Activated CD4-positive, alpha-beta T cell treated with anti-CD3 and anti-CD28 coated beads for 4 hours (primary cell): ENCODE results near the gene PLCB3.
A peak's percentile ranks its signal among the peaks of the same experiment; 100 is the strongest.

ENCODE experiments used
- DNase-seq, 2 donors: peaks; one replicate each; pipeline ENCODE4 v3.0.0-alpha.2; 2020

PLCB3 gene

DNA sequence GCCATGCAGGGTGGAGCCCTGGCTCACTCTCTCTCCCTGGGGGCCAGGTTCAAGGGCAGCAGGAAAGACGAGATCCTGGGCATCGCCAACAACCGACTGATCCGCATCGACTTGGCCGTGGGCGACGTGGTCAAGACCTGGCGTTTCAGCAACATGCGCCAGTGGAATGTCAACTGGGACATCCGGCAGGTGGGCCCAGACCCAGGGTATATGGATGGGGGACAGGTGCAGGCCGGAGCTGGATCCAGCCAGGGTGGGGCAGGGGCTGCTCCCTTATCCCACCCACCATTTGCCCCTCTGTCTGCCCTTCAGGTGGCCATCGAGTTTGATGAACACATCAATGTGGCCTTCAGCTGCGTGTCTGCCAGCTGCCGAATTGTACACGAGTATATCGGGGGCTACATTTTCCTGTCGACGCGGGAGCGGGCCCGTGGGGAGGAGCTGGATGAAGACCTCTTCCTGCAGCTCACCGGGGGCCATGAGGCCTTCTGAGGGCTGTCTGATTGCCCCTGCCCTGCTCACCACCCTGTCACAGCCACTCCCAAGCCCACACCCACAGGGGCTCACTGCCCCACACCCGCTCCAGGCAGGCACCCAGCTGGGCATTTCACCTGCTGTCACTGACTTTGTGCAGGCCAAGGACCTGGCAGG, 28.2 kb upstream of the PLCB3 start:
- DNase-seq, result no peak

DNA sequence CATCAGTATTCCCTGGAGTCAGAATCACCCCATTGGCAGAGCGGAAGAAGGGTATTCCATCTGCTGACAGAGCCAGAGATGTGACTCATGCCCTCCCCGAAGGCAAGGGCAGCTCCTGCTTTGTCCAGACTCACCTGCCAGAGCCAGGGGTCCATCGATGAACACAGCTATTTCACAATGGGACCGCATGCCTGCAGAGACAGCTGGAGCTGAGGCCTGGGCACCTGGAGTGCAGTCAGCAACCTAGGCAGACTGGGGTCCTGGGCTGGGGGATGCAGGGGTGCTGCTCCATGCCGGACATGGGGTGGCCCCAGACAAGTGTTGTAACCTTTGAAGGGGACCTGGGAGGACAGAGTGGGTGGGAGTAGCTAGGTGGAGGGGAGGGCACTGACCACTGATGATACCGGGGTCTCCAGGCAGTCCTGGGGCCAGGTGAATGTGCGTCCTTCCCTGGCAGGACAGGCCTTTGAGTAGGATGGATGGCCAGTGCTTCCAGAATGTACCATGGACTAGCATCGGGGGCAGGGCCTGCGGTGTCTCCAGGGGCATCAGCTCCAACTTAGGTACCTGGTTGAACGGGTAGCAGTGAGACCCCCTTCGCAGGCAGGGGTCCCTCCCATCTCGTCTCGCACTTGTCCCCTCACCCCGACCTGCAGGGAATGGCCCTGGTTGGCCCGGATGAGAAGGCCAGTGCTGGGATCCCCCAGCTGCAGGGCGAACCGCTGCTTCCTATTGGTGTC, 27.0 kb upstream of the PLCB3 start:
- DNase-seq, result no peak

DNA sequence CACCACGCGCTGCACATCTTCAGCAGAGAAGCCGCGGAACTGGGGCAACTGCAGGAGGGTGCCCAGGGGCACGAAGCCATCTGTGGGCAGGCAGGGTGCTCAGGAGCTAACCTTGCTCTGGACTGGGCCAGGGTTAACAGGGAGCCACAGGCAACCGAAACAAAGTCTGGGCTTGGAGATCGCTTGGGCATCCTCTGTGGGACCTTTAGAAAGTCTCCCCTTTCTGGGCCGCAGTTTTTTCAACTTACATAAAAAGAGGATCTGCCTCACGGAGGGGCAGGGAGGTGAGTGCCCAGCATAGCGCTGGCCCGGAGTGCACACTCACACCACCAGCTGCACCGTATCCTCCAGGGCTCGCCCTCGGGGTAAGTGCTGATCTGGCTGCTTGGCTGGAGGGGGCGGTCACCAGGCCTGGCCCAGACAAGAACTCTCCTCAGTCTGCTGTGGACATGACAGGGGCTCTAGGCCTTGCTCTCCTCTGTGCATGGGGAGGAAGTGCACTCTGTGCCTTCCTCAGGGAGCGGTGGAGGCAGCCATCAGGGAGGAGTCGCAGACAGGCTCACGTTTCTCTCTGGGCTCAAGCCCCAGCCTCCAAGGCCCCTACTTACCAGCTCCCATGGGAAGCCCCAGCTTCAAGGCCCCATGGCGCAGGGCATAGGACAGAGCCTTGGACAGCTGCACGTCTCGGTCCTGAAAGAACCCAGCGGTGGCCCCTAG, 26.3 kb upstream of the PLCB3 start:
- no peak for DNase-seq

DNA sequence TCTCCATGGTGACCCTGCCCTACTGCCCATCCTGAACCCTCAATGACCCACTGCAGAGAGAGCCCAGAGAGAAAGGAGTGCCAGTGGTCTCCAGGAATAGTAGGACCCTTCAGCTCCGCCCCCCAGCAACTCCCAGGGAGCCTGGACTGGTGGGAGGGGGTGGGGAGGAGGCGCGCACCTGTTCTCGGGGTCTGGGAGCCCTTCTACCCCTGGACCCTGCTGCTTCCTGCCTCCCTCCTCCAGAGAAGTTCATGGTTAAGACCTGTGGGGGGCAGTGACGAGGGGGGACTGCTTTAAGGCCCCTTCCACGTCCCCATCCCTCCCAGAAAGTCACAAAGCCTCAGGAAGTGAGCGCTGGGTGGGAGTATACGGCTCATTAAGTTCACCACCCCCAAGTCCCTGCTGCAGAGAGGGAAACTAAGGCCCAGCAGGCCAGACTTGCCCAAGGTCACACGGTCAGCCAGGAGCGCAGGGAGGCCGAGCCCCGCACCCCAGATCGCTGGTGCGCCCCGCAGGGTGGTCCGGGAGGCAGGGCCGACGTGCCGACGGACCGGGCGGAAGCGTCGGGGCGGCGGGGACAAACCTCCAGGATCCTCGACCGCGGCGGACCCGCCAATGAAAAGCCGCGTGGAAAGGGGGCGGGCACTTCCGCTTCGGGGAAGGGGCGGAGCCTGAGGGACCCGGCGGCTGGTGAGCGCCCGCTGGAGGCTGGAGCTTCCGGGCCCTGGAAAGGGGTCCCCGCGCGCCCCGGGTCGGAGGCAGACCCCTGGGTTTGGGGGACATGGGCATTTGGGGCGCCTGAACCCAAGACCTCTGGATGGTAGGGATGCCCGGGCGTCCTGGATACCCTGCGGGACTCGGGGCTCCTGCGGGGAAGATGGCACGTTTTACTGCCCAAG, 25.5 kb upstream of the PLCB3 start, which contains the start of the genes NUDT22 and TRPT1:
Gene NUDT22 (plus strand): TSS at position 667 of the 899 bp plus-strand sequence. CDS start 379 bp downstream, outside the sequence.
Gene TRPT1 (minus strand): TSS at position 579 of the 899 bp plus-strand sequence. CDS start 326 bp downstream, at position 253.
- DNase-seq, result peak; percentile 85 to 92

DNA sequence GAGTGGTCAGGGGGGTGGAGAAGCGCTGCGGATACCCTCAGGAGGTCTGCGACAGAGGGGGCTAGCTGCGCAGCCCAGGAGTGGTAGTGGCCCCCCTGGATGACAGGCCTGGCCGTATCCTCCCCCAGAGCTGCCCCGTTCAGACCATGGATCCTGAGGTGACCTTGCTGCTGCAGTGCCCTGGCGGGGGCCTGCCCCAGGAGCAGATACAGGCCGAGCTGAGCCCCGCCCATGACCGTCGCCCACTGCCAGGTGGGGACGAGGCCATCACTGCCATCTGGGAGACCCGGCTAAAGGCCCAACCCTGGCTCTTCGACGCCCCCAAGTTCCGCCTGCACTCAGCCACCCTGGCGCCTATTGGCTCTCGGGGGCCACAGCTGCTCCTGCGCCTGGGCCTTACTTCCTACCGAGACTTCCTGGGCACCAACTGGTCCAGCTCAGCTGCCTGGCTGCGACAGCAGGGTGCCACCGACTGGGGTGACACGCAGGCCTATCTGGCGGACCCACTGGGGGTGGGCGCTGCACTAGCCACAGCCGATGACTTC, 24.8 kb upstream of the PLCB3 start:
- DNase-seq, result peak; percentile 32 to 46

DNA sequence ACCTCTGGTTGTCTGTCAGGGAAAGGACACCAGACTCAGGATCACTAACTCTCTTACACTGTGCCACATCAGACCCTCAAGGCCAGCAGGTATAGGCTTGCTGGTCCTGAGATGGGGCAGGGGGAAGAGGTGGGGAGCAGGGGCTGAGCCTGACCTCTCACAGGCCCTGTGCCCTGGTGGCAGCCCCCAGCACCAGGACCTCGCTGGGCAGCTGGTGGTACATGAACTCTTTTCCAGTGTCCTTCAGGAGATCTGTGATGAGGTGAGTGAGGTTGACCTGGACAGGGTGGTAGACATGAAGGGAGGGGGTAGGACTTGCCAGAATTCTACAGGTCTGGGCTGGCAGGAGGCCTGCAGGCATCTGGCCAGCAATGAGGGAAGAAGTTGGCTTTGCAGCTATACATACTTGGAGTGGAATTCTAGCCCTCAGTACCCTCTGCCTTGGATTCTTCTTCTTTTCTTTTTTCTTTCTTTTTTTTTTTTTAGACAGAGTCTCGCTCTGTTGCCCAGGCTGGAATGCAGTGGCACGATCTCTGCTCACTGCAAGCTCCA, 23.8 kb upstream of the PLCB3 start:
- DNase-seq, result no peak

DNA sequence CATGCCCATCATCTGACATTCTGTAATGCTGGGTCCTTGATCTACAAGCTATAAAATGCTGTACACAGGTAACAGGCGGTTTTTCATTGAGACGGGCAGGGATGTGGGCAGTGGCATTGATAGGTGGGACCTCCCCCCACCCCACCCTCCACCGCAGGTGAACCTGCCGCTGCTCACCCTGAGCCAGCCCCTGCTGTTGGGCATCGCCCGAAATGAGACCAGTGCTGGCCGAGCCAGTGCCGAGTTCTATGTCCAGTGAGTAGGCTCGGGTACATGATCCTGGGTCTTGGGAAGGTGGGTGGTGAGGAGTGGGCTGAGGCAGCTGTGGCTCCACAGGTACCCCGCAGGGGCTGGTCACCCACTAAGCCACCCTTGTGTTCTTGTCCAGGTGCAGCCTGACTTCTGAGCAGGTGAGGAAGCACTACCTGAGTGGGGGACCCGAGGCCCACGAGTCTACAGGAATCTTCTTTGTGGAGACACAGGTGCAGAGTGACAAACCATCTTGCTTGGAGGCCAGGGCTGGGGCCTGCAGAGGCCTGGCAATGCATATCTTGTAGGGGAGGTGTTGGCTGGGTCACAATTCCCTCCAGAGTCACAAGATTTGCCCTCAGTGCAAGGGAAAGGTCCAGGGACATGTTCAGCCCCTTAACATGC, 22.1 kb upstream of the PLCB3 start:
- DNase-seq, result no peak

DNA sequence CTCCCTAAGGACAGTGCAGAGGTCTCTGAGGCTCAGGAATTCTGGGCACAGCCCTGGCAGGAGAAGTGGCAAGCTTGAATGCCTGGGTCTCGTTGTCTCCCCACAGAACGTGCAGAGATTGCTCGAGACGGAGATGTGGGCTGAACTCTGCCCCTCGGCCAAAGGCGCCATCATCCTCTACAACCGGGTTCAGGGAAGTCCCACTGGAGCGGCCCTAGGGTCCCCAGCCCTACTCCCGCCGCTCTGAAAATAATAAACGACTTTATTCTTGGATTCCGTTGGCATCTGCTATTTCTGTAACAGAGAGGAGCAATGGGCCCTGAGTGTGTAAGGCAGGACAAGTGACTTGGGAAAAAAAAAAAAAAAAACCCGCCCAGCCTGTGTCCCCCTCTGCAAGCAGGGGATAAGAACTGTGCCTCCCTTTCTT, 21.6 kb upstream of the PLCB3 start:
- no peak for DNase-seq

DNA sequence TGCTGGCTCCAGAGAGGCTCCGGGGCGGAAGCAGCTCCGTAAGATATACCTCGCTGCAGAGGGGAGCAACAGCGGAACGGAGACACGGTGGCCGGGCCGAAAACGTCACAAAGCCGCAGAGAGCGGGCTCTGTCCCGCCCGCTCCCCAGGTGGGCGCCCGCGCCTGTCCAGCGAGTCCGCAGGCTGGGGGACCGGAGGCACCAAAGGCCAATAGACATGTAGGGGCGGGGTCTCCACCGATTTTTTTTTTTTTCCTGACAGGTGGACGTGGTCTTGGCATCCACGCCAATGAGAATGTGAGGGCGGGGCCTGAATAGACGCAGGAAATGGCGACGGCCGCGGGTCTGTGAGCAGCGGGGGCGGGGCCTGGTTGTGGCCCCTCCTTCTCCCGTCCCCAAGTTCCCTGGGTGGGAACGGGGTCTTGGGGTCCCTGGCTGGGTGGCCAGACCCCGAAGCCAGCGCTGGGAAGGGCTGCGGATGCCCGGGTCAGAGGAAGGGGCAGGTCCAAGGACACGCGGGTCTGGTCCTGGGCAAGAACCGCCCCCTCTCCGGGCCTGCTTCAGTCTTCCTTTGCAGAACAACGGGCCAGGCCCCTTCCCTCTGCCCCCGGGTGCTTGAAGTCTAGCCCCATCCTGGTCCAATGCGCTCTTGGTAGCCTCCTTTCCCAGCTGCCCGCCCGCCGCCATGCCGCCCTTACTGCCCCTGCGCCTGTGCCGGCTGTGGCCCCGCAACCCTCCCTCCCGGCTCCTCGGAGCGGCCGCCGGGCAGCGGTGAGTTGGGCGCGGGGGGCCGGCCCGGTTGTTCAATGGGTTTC, 21.0 kb upstream of the PLCB3 start, which contains the start of gene DNAJC4:
Gene DNAJC4 (plus strand): TSS at position 378 of the 814 bp plus-strand sequence. CDS start 307 bp downstream, at position 685.
- DNase-seq, result peak; percentile 81 to 85

DNA sequence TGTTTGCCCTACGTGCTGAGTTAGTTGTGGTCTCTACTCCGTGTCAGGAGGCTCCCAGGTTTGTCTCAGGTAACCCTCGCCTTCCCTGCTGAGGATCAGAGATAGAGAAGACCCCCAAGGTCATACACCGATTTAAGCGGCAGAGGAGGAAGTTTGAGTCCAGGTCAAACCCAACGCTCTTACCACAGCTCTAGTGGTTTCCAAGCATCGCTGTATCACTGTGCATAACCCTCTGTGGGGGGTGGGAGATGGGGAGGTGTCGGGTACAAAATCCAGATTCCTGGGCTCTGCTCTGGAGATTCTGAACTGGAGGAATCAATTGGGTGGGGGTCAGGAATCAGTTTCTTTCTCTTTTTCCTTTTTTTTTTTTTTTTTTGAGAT, 20.4 kb upstream of the PLCB3 start:
- DNase-seq, result no peak

DNA sequence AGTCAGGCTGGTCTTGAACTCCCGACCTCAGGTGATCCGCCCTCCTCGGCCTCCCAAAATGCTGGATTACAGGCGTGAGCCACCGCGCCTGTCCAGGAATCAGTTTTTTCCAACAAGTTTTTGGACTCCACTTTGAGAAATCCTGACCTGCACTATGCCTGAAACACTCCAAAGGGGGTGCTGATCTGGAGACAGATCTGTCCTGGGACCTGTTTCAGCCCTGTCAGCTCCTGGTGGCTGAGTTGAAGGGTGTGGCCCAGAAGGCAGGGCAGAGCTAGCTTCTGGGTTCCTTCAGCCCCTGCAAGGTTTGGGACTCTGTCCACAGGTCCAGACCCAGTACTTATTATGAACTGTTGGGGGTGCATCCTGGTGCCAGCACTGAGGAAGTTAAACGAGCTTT, 19.8 kb upstream of the PLCB3 start:
- no peak for DNase-seq

DNA sequence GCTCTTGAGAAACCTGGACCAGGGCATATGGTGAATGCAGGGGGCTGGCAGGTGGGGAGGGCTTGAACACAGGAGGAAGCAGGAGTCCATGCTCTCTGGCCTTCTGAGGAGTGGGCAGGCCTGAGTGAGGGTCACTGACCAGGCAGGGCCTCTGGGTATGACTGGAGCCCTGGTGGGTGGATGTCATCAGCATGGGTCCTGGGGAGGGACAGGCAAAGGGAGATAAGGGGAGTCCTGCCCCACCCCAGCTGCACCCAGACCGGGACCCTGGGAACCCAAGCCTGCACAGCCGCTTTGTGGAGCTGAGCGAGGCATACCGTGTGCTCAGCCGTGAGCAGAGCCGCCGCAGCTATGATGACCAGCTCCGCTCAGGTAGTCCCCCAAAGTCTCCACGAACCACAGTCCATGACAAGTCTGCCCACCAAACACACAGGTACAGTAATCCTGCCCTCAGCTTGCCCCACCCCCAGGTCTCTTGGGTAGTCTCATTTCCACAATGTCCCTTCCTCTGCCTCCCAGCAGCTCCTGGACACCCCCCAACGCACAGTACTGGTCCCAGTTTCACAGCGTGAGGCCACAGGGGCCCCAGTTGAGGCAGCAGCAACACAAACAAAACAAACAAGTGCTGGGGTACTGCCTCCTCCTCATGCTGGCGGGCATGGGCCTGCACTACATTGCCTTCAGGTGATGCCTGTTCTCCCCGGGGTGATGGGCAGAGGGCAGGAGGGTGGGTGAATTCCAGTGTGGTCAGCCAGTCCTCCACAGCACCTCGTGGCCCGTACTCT, 19.0 kb upstream of the PLCB3 start:
- DNase-seq, result no peak

DNA sequence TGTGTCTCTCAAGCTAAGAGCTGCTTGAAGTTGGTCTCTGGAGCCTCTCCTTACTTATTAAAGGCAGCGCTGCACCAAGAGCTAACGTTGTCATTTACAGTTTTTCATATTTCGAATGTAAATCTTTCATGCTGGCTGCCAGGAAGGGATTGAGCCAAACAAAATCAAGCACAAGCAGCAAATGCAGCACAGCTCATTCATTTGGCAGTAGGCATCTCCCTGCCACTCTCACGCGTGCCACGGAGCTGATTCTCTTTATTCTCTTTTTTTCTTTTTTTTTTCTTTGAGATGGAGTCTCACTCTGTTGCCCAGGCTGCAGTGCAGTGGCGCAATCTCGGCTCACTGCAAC, 18.4 kb upstream of the PLCB3 start:
- no peak for DNase-seq

DNA sequence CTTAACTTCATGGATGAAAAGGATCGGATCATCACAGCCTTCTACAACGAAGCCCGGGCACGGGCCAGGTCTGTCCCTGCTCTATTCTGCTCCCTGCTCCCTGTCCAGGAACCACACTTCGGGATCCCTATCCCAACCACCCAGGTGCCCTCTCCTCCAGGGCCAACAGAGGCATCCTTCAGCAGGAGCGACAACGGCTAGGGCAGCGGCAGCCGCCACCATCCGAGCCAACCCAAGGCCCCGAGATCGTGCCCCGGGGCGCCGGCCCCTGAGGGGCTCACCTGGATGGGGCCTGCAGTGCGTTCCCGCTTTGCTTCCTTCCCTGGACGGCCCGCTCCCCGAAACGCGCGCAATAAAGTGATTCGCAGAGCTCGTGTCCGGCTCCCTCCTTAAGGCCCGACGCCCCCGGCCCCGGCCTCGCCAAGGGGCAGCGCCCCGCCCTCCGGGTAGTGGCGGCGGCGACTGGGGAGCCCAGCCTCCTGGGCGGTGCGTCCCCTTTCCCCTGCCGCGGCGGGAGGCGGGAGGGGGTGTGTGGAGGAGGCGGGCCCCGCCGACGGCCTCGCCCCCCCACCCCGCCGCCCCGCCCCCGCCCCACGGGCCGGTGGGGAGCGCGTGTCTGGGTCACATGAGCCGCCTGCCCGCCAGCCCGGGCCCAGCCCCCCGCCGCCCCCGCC, 17.3 kb upstream of the PLCB3 start, which contains the start of gene VEGFB:
Gene VEGFB (plus strand): TSS at position 672 of the 674 bp plus-strand sequence. CDS start 250 bp downstream, outside the sequence.
- peak; percentile 72 to 76 for DNase-seq

DNA sequence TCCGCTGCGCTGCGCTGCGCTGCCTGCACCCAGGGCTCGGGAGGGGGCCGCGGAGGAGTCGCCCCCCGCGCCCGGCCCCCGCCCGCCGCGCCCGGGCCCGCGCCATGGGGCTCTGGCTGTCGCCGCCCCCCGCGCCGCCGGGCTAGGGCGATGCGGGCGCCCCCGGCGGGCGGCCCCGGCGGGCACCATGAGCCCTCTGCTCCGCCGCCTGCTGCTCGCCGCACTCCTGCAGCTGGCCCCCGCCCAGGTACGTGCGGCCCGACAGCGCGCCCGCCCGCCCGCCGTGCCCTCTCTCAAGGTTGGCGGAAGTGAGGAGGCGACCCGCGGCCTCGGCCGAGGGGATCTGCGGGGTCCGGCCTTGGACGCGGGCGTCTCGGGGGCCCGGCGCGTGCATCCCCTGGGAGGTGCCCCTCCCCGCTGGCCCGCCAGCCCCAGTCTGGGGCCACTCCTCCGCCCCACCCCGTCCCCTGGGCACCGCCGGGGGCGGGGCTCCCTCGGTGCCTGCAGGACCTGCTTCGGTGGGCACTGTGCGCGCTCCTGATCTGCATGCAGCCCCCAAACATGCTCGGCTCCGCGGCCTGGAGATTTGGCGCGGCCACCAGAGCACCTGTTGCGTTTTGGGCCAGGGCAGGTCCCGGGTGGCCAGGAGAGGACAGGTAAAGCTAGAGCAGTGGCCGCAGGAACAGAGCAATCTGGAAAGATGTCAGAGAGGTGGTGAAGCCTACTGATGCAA, 16.5 kb upstream of the PLCB3 start:
- peak; percentile 32 to 37 for DNase-seq

DNA sequence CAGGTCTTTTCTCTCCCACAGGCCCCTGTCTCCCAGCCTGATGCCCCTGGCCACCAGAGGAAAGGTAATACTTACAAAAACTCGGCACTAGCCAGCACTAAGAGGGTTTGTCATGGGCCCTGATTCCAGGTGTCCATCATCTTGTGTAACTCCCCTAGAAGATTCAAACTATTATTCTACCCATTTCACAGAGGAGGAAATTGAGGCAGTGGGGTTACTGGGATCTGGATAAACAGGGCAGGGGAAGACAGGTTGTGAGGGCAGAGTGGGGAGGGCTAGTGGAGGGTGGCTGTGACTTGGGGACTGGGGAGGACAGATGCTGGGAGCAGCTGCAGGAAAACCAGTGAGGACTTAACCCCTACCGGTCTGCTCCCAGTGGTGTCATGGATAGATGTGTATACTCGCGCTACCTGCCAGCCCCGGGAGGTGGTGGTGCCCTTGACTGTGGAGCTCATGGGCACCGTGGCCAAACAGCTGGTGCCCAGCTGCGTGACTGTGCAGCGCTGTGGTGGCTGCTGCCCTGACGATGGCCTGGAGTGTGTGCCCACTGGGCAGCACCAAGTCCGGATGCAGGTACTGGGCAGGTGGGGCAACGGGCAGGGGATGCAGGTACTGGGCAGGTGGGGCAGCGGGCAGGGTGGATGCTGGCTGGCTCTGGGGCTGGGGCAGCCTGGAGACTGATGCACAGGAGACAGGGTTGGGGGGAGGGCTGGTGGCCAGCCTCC, 15.7 kb upstream of the PLCB3 start:
- DNase-seq, result no peak

DNA sequence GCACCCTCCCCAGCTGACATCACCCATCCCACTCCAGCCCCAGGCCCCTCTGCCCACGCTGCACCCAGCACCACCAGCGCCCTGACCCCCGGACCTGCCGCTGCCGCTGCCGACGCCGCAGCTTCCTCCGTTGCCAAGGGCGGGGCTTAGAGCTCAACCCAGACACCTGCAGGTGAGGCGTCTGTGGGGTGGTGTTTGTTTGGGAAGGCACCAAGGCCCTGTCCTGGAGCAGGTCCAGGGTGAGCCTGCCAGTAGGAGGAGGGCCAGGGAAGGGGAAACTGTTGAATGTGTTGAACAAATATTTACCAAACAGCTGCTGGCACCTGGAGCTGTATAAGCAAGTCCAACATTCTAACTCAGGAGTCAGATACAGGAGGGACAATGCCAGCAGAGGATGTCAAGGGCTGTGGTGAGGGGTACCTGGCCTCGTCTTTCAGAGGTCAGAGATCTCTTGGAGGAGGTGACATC, 13.8 kb upstream of the PLCB3 start:
- DNase-seq, result no peak
